PC-9 (cell line): Measurements from ENCODE around the gene SORBS1. TPM values are rescaled to one million over a fixed set of nuclear protein-coding genes. Genes with fewer than 3 reads are reported as not detected.

ENCODE experiments used
- BruUV-seq: library from RNA; stranded (reverse); fragments of 400-500 nt; replicated peaks from 2 replicates; lab custom pipeline; 2021; lab: Mats Ljungman, UMichigan
- CTCF ChIA-PET: fragments of 300-600 bp; sonication (Branson Sonifier 250); formaldehyde crosslinking; loops from one replicate; lab custom pipeline; 2022; ENCODE audit warnings: antibody characterized with exemption; lab: Charles Lee
- POLR2A ChIA-PET: fragments of 300-600 bp; sonication (Branson Sonifier 250); formaldehyde crosslinking; loops from one replicate; lab custom pipeline; 2022; ENCODE audit warnings: antibody characterized with exemption; ENCODE audit not compliant: unreplicated experiment; lab: Charles Lee
- DNase-seq, 2 experiments: peaks; one replicate each; pipeline versions ENCODE4 v3.0.0 to v3.0.0-alpha.2; 2015 to 2022; ENCODE audit warnings: mixed read lengths in 1 of 2
- H2AFZ ChIP-seq: fragments of 200-600 bp; sonication (generic); 2 replicates; pipeline ENCODE4 v1.8.1; 2017; ENCODE audit warnings: antibody characterized with exemption
- H3F3A ChIP-seq: fragments of 200-600 bp; sonication (generic); 2 replicates; pipeline ENCODE4 v1.8.1; 2017; ENCODE audit warnings: antibody characterized with exemption, mild to moderate bottlenecking, low read depth; ENCODE audit not compliant: insufficient read depth
- H3K27ac ChIP-seq: fragments of 200-600 bp; sonication (generic); 2 replicates; pipeline ENCODE4 v1.6.1; 2016; ENCODE audit warnings: mixed run types
- H3K27me3 ChIP-seq: fragments of 200-600 bp; sonication (generic); 2 replicates; pipeline ENCODE4 v1.6.1; 2016; ENCODE audit warnings: low read depth, mixed run types; ENCODE audit not compliant: insufficient read depth
- H3K36me3 ChIP-seq: fragments of 200-600 bp; sonication (generic); 2 replicates; pipeline ENCODE4 v1.6.1; 2016; ENCODE audit warnings: low read depth, mixed run types
- H3K4me1 ChIP-seq: fragments of 200-600 bp; sonication (generic); replicated peaks from 2 replicates; pipeline ENCODE4 v1.6.1; 2016; ENCODE audit warnings: mixed run types; ENCODE audit not compliant: insufficient read depth
- H3K4me2 ChIP-seq: fragments of 200-600 bp; sonication (generic); 2 replicates; pipeline ENCODE4 v1.6.1; 2017; ENCODE audit warnings: mixed run types
- H3K4me3 ChIP-seq: fragments of 200-600 bp; sonication (generic); 2 replicates; pipeline ENCODE4 v1.6.1; 2016; ENCODE audit warnings: mixed run types
- H3K79me2 ChIP-seq: fragments of 200-600 bp; sonication (generic); 2 replicates; pipeline ENCODE4 v1.6.1; 2017; ENCODE audit warnings: low read depth, mixed run types
- H3K9me2 ChIP-seq: fragments of 200-600 bp; sonication (generic); 2 replicates; pipeline ENCODE4 v1.8.1; 2017; ENCODE audit warnings: mild to moderate bottlenecking; ENCODE audit not compliant: insufficient read depth
- H3K9me3 ChIP-seq: fragments of 200-600 bp; sonication (generic); 2 replicates; pipeline ENCODE4 v1.8.1; 2016; ENCODE audit warnings: low read depth; ENCODE audit not compliant: insufficient read depth
- H4K20me1 ChIP-seq: fragments of 200-600 bp; sonication (generic); 2 replicates; pipeline ENCODE4 v1.8.1; 2017; ENCODE audit not compliant: insufficient read depth
- EZH2 ChIP-seq: fragments of 200-600 bp; sonication (generic); IDR thresholded peaks from 2 replicates; pipeline ENCODE4 v1.8.0; 2017; ENCODE audit warnings: antibody characterized with exemption, low read depth
- intact Hi-C: fragments of 100-400 bp; cut with micrococcal nuclease; formaldehyde crosslinking; loops from one replicate; pipeline ENCODE4 v1.10.0; 2022; ENCODE audit not compliant: unreplicated experiment
- total RNA-seq: library from RNA; stranded (reverse); gene quantifications from 2 replicates; pipeline ENCODE4 v1.2.3, GENCODE V29; 2021
- TF ChIP-seq, protein P1 (sequence below): fragments of 200-600 bp; sonication (generic); conservative IDR thresholded peaks from 2 replicates; pipeline ENCODE4 v1.6.1; 2017; ENCODE audit warnings: mixed run types, antibody characterized with exemption, mild to moderate bottlenecking, moderate library complexity

Gene SORBS1
- total RNA-seq, 1 experiment from 2014 or later, result 5.0 TPM

DNA sequence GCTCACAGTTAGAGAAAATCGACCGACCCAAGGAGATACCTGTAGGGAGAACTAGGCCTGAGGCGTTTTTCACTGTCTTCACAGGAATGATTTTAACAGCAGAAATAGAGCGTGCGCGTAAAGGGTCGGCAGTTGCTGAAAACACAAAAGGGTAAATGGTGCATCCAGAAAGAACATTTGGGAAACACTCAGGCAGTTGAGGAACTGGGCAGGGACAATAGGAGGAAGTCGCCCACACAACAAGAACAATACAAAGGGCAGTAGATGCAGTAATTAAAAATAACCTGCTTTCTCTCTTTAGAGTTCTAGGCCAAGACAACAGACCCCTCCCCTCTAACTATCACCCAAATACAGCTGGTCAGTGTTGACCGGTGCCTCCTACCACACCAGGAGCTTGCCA, 126.6 kb downstream of the SORBS1 start:
- H4K20me1 ChIP-seq, result no peaks in the 10 kb centered on the region
- no peaks in the 10 kb centered on the region for H3K36me3 ChIP-seq
- no peak overlapping the region for H2AFZ ChIP-seq
- no TSS peak for BruUV-seq
- intact Hi-C loops, result no loop called here
- no peaks in the 10 kb centered on the region for H3K9me3 ChIP-seq
- no peak for DNase-seq
- H3K27me3 ChIP-seq, result no peaks in the 10 kb centered on the region
- CTCF ChIA-PET, result no interaction called here
- H3F3A ChIP-seq, result peaks cover 4% of the 10 kb centered on the region; the same call in 1 of the 2 replicates
- H3K4me2 ChIP-seq, result no peak overlapping the region
- no peaks in the 10 kb centered on the region for H3K79me2 ChIP-seq
- no peak overlapping the region for H3K27ac ChIP-seq
- no peak overlapping the region for H3K4me3 ChIP-seq
- no peaks in the 10 kb centered on the region for H3K9me2 ChIP-seq
- POLR2A ChIA-PET, result interaction anchor here (0.6 kb wide), 1 partner anchor 42 kb away, joined by 4 read pairs; no protein-coding TSS in a partner anchor
- peaks cover 7% of the 10 kb centered on the region for H3K4me1 ChIP-seq
- TF ChIP-seq, protein P1, sequence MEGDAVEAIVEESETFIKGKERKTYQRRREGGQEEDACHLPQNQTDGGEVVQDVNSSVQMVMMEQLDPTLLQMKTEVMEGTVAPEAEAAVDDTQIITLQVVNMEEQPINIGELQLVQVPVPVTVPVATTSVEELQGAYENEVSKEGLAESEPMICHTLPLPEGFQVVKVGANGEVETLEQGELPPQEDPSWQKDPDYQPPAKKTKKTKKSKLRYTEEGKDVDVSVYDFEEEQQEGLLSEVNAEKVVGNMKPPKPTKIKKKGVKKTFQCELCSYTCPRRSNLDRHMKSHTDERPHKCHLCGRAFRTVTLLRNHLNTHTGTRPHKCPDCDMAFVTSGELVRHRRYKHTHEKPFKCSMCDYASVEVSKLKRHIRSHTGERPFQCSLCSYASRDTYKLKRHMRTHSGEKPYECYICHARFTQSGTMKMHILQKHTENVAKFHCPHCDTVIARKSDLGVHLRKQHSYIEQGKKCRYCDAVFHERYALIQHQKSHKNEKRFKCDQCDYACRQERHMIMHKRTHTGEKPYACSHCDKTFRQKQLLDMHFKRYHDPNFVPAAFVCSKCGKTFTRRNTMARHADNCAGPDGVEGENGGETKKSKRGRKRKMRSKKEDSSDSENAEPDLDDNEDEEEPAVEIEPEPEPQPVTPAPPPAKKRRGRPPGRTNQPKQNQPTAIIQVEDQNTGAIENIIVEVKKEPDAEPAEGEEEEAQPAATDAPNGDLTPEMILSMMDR, result no peak
- no peak for TF ChIP-seq EZH2

GRCh38 chr10:95431900-95432342, 129.2 kb downstream of the SORBS1 start:
- no peaks in the 10 kb centered on the region for H3K79me2 ChIP-seq
- no peaks in the 10 kb centered on the region for H3K9me2 ChIP-seq
- H3K36me3 ChIP-seq, result no peaks in the 10 kb centered on the region
- ChIA-PET POLR2A (no interaction called here), CTCF (no interaction called here)
- no peaks in the 10 kb centered on the region for H3K27me3 ChIP-seq
- no peaks in the 10 kb centered on the region for H4K20me1 ChIP-seq
- DNase-seq, result no peak
- no peak overlapping the region for H3K27ac ChIP-seq
- no peak overlapping the region for H2AFZ ChIP-seq
- intact Hi-C loops, result no loop called here
- H3F3A ChIP-seq, result peaks cover 7% of the 10 kb centered on the region; the same call in 1 of the 2 replicates
- H3K4me3 ChIP-seq, result no peak overlapping the region
- H3K4me2 ChIP-seq, result no peak overlapping the region
- no TSS peak for BruUV-seq
- no peak for TF ChIP-seq EZH2
- TF ChIP-seq, protein P1, result no peak
- peaks cover 16% of the 10 kb centered on the region for H3K4me1 ChIP-seq
- H3K9me3 ChIP-seq, result no peaks in the 10 kb centered on the region

GRCh38 chr10:95430231-95430951, 130.8 kb downstream of the SORBS1 start:
- intact Hi-C loops, result loop anchor here (1.0 kb wide), 2 partner anchors 56 to 171 kb away; no protein-coding TSS in a partner anchor
- ChIA-PET POLR2A (no interaction called here), CTCF (interaction anchor here (0.5 to 1.0 kb wide), 8 partner anchors 11 to 297 kb away, joined by 3 to 7 read pairs (median 4); no protein-coding TSS in a partner anchor)
- peaks cover 16% of the 10 kb centered on the region for H3K4me1 ChIP-seq
- H3F3A ChIP-seq, result peaks cover 7% of the 10 kb centered on the region; the same call in 1 of the 2 replicates
- H3K4me2 ChIP-seq, result peak overlapping the region; percentile 42
- H3K9me2 ChIP-seq, result no peaks in the 10 kb centered on the region
- peak; percentile 29 to 48 for DNase-seq
- no peaks in the 10 kb centered on the region for H3K36me3 ChIP-seq
- H3K27me3 ChIP-seq, result no peaks in the 10 kb centered on the region
- no peak overlapping the region for H3K4me3 ChIP-seq
- TF ChIP-seq, protein P1, result peak; percentile 83
- no peak for TF ChIP-seq EZH2
- no peaks in the 10 kb centered on the region for H3K79me2 ChIP-seq
- no TSS peak for BruUV-seq
- H3K27ac ChIP-seq, result peak overlapping the region; percentile 64
- H3K9me3 ChIP-seq, result no peaks in the 10 kb centered on the region
- 0 out of 2 replicates have a peak overlapping the region, but pooled peaks have one; percentile 44 for H2AFZ ChIP-seq
- H4K20me1 ChIP-seq, result no peaks in the 10 kb centered on the region
